ENCODE results near the gene CER1.

The CER1 gene

DNA sequence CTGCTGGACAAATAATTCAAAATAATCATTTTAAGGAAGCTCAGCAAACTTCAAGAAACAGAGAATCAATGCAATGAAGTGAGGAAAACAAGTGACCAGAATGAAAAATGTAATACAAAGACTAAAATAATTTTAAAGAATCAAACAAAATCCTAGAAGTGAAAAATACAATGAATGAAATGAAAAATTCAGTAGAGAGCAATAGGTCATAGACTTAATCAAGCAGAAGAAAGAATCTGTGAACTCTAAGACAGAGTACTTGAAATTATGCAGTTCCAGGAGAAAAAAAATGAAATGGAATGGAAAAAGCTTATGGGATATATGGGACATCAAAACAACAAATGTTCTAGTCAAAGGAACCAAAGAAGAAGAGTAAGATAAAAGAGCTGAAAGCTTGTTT lies 17.5 kb downstream of the CER1 start:
- ChIA-PET CTCF (interaction anchor here (0.7 kb wide), 2 partner anchors 52 to 507 kb away, joined by 3 to 4 read pairs; no protein-coding TSS in a partner anchor), POLR2A (no interaction called here)
- Histone ChIP-seq H3K27ac (ENCODE audit: extremely low read depth, low read depth, low read length) (no peak overlapping the region), H3K9me3 (ENCODE audit: control insufficient read depth, insufficient read depth, low read depth, low read length) (no peaks in the 10 kb centered on the region), H3K4me3 (ENCODE audit: low read depth, low read length) (no peak overlapping the region), H3K4me1 (ENCODE audit: control insufficient read depth, insufficient read depth, low read length) (no peaks in the 10 kb centered on the region), H3K36me3 (ENCODE audit: control insufficient read depth in 2 of 2, insufficient read depth in 1 of 2, low read length in 2 of 2) (no peaks in the 10 kb centered on the region)
- TF ChIP-seq SETDB1 (IDR thresholded peaks at IDR 0.05; ENCODE audit: insufficient read length, low read length) = peak; percentile 59
- no peak for TF ChIP-seq WT1 (tag by site-specific recombination; IDR thresholded peaks at IDR 0.05)

- H3K36me3 ChIP-seq (ENCODE audit: control insufficient read depth in 2 of 2, insufficient read depth in 1 of 2, low read length in 2 of 2) = no peaks in the 10 kb centered on the region
- no peaks in the 10 kb centered on the region for H3K9me3 ChIP-seq (ENCODE audit: control insufficient read depth, insufficient read depth, low read depth, low read length)
- ChIA-PET CTCF (no interaction called here), POLR2A (no interaction called here)
- TF ChIP-seq ZNF292 (tag by site-specific recombination; IDR thresholded peaks at IDR 0.05; ENCODE audit: borderline replicate concordance, low read depth) (no peak), ZNF514 (tag by site-specific recombination; IDR thresholded peaks at IDR 0.05) (no peak), ZNF302 (tag by site-specific recombination; IDR thresholded peaks at IDR 0.05; ENCODE audit: low read depth) (no peak), ZNF114 (tag by site-specific recombination; IDR thresholded peaks at IDR 0.05) (no peak), ZNF473 (tag by site-specific recombination; IDR thresholded peaks at IDR 0.05) (no peak), ZBTB6 (tag by site-specific recombination; IDR thresholded peaks at IDR 0.05) (no peak), ZNF501 (tag by site-specific recombination; IDR thresholded peaks at IDR 0.05) (no peak), KLF1 (tag by site-specific recombination; IDR thresholded peaks at IDR 0.05) (no peak), ZBTB1 (tag by site-specific recombination; IDR thresholded peaks at IDR 0.05) (no peak), MEIS1 (CRISPR knock-in tag; IDR thresholded peaks at IDR 0.05; ENCODE audit: borderline replicate concordance) (no peak), OSR2 (tag by site-specific recombination; IDR thresholded peaks at IDR 0.05) (no peak), ZNF280D (tag by site-specific recombination; IDR thresholded peaks at IDR 0.05) (no peak)
- TF ChIP-seq, protein P1, sequence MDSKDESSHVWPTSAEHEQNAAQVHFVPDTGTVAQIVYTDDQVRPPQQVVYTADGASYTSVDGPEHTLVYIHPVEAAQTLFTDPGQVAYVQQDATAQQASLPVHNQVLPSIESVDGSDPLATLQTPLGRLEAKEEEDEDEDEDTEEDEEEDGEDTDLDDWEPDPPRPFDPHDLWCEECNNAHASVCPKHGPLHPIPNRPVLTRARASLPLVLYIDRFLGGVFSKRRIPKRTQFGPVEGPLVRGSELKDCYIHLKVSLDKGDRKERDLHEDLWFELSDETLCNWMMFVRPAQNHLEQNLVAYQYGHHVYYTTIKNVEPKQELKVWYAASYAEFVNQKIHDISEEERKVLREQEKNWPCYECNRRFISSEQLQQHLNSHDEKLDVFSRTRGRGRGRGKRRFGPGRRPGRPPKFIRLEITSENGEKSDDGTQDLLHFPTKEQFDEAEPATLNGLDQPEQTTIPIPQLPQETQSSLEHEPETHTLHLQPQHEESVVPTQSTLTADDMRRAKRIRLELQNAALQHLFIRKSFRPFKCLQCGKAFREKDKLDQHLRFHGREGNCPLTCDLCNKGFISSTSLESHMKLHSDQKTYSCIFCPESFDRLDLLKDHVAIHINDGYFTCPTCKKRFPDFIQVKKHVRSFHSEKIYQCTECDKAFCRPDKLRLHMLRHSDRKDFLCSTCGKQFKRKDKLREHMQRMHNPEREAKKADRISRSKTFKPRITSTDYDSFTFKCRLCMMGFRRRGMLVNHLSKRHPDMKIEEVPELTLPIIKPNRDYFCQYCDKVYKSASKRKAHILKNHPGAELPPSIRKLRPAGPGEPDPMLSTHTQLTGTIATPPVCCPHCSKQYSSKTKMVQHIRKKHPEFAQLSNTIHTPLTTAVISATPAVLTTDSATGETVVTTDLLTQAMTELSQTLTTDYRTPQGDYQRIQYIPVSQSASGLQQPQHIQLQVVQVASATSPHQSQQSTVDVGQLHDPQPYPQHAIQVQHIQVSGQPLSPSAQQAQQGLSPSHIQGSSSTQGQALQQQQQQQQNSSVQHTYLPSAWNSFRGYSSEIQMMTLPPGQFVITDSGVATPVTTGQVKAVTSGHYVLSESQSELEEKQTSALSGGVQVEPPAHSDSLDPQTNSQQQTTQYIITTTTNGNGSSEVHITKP (tag by site-specific recombination; IDR thresholded peaks at IDR 0.05) = no peak
- TF ChIP-seq, protein P2, sequence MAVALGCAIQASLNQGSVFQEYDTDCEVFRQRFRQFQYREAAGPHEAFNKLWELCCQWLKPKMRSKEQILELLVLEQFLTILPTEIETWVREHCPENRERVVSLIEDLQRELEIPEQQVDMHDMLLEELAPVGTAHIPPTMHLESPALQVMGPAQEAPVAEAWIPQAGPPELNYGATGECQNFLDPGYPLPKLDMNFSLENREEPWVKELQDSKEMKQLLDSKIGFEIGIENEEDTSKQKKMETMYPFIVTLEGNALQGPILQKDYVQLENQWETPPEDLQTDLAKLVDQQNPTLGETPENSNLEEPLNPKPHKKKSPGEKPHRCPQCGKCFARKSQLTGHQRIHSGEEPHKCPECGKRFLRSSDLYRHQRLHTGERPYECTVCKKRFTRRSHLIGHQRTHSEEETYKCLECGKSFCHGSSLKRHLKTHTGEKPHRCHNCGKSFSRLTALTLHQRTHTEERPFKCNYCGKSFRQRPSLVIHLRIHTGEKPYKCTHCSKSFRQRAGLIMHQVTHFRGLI (tag by site-specific recombination; IDR thresholded peaks at IDR 0.05) = no peak
- no peak overlapping the region for H3K27ac ChIP-seq (ENCODE audit: extremely low read depth, low read depth, low read length)
- no peaks in the 10 kb centered on the region for H3K4me1 ChIP-seq (ENCODE audit: control insufficient read depth, insufficient read depth, low read length)
- no peak overlapping the region for H3K4me3 ChIP-seq (ENCODE audit: low read depth, low read length)
Measured at GRCh38 chr9:14704281-14704680, 18.3 kb downstream of the CER1 start.
